ENCODE data around the gene NAV1. TPM values are rescaled to one million over a fixed set of nuclear protein-coding genes. Genes with fewer than 3 reads are reported as not detected.

NAV1 gene
- total and polyA plus RNA-seq, 2 experiments from 2014 or later = 22.7 to 37.4 TPM

GRCh38 chr1:201573030-201573429 lies 34.1 kb downstream of the NAV1 start:
- no peaks in the 10 kb centered on the region for H3K79me2 ChIP-seq (replicated peaks; ENCODE audit: insufficient read depth)
- no peaks in the 10 kb centered on the region for H3K9me2 ChIP-seq (ENCODE audit: insufficient read depth)
- no peaks in the 10 kb centered on the region for H3F3A ChIP-seq (replicated peaks; ENCODE audit: low read depth)
- H3K4me2 ChIP-seq = no peak overlapping the region
- Mint-ChIP-seq H3K27me3 (ENCODE audit: insufficient read depth, low read depth, poor library complexity) (peaks cover 2% of the 10 kb centered on the region), H3K9me3 (no peaks in the 10 kb centered on the region; the same call in 2 of the 3 replicates), H3K4me1 (peaks cover 12% of the 10 kb centered on the region; the same call in 2 of the 3 replicates), H3K27ac (no peak overlapping the region), H3K36me3 (ENCODE audit: low read depth) (no peaks in the 10 kb centered on the region), H3K4me3 (no peak overlapping the region)
- H4K20me1 ChIP-seq (replicated peaks; ENCODE audit: insufficient read depth) = no peaks in the 10 kb centered on the region
- ATAC-seq = no peak
- TF ChIP-seq ZNF114 (CRISPR knock-in tag; IDR thresholded peaks at IDR 0.05) = no peak
- no peak for TF ChIP-seq CREB1 (CRISPR knock-in tag; IDR thresholded peaks at IDR 0.05; ENCODE audit: low read depth)
- TF ChIP-seq EZH2 (IDR thresholded peaks at IDR 0.05; ENCODE audit: low read depth, unreplicated experiment) = no peak
- no peak for TF ChIP-seq POLR2AphosphoS5 (IDR thresholded peaks at IDR 0.05; ENCODE audit: low read depth)
- TF ChIP-seq CTCF (conservative IDR thresholded peaks at IDR 0.05; ENCODE audit: low read depth in 2 of 2) = no peak
- TF ChIP-seq NANOG (IDR thresholded peaks at IDR 0.05; ENCODE audit: borderline replicate concordance) = no peak
- TF ChIP-seq EZH2phosphoT487 (IDR thresholded peaks at IDR 0.05; ENCODE audit: unreplicated experiment) = no peak
- no peak for TF ChIP-seq JUNB (IDR thresholded peaks at IDR 0.05; ENCODE audit: unreplicated experiment)
- no peaks in the 10 kb centered on the region for H3K36me3 ChIP-seq (ENCODE audit: insufficient read depth)
- no peaks in the 10 kb centered on the region for H3K4me1 ChIP-seq (ENCODE audit: insufficient read depth)
- H3K4me3 ChIP-seq = no peak overlapping the region
- no peak overlapping the region for H2AFZ ChIP-seq
- no peaks in the 10 kb centered on the region for H3K27me3 ChIP-seq (ENCODE audit: insufficient read depth)
- DNase-seq (ENCODE audit: low spot score) = no peak
- H3K27ac ChIP-seq (ENCODE audit: low read depth) = no peak overlapping the region

DNA sequence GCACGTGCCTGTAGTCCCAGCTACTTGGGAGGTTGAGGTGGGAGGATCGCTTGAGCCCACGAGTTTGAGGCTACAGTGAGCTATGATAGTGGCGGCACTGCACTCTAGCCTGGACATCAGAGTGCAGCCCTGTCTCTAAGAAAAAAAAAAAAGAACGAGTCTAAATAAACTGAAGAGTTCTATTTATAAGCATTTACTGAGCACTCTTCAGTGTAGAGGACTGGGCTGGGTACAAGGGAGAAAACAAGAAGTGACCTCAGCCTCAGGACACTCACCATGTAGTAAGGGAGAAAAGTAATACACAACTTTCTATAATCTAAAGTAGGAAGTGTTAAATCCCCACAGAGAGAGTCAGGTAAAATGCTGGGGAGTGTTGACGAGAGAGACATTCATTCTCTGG lies 35.0 kb downstream of the NAV1 start:
- ATAC-seq (no peak), DNase-seq (ENCODE audit: low spot score) (no peak)
- Mint-ChIP-seq H3K36me3 (ENCODE audit: low read depth) (no peaks in the 10 kb centered on the region), H3K27me3 (ENCODE audit: insufficient read depth, low read depth, poor library complexity) (peaks cover 2% of the 10 kb centered on the region), H3K4me1 (peaks cover 18% of the 10 kb centered on the region; the same call in 2 of the 3 replicates), H3K4me3 (no peak overlapping the region), H3K27ac (no peak overlapping the region), H3K9me3 (no peaks in the 10 kb centered on the region; the same call in 2 of the 3 replicates)
- Histone ChIP-seq H3F3A (replicated peaks; ENCODE audit: low read depth) (no peaks in the 10 kb centered on the region), H3K4me3 (no peak overlapping the region), H3K4me2 (no peak overlapping the region), H3K9me2 (ENCODE audit: insufficient read depth) (no peaks in the 10 kb centered on the region), H2AFZ (no peak overlapping the region), H3K36me3 (ENCODE audit: insufficient read depth) (no peaks in the 10 kb centered on the region), H3K4me1 (ENCODE audit: insufficient read depth) (no peaks in the 10 kb centered on the region), H4K20me1 (replicated peaks; ENCODE audit: insufficient read depth) (no peaks in the 10 kb centered on the region), H3K27ac (ENCODE audit: low read depth) (no peak overlapping the region), H3K27me3 (ENCODE audit: insufficient read depth) (no peaks in the 10 kb centered on the region), H3K79me2 (replicated peaks; ENCODE audit: insufficient read depth) (no peaks in the 10 kb centered on the region)
- no peak for TF ChIP-seq NANOG (IDR thresholded peaks at IDR 0.05; ENCODE audit: borderline replicate concordance)
- no peak for TF ChIP-seq EZH2phosphoT487 (IDR thresholded peaks at IDR 0.05; ENCODE audit: unreplicated experiment)

DNA sequence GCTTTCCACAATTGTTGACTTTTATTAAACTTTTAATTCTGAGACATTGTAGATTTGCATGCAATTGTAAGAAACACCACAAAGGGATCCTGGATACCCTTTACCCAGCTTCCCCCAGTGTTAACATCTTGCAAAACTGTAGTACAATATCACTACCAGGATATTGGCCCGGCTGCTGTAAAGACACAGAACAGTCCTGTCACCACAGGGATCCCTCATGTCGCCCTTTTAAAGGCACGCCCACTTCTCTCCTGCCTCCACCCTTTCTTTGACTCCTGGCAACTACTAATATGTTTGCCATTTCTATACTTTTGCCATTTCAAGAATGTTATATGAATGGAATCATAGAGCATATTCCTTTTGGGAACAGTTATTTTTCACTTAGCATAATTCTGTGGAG lies 37.0 kb downstream of the NAV1 start:
- Histone ChIP-seq H3K79me2 (replicated peaks; ENCODE audit: insufficient read depth) (no peaks in the 10 kb centered on the region), H4K20me1 (replicated peaks; ENCODE audit: insufficient read depth) (no peaks in the 10 kb centered on the region), H3K36me3 (ENCODE audit: insufficient read depth) (no peaks in the 10 kb centered on the region), H3F3A (replicated peaks; ENCODE audit: low read depth) (no peaks in the 10 kb centered on the region), H3K4me3 (no peak overlapping the region), H3K4me1 (ENCODE audit: insufficient read depth) (no peaks in the 10 kb centered on the region), H3K9me2 (ENCODE audit: insufficient read depth) (no peaks in the 10 kb centered on the region), H3K4me2 (no peak overlapping the region), H2AFZ (no peak overlapping the region), H3K27me3 (ENCODE audit: insufficient read depth) (no peaks in the 10 kb centered on the region), H3K27ac (ENCODE audit: low read depth) (no peak overlapping the region)
- no peak for DNase-seq (ENCODE audit: low spot score)
- peaks cover 4% of the 10 kb centered on the region for H3K27me3 Mint-ChIP-seq (ENCODE audit: insufficient read depth, low read depth, poor library complexity)
- no peak overlapping the region for H3K4me3 Mint-ChIP-seq
- ATAC-seq = no peak
- peaks cover 11% of the 10 kb centered on the region; the same call in 2 of the 3 replicates for H3K4me1 Mint-ChIP-seq
- no peaks in the 10 kb centered on the region for H3K36me3 Mint-ChIP-seq (ENCODE audit: low read depth)
- no peaks in the 10 kb centered on the region; the same call in 2 of the 3 replicates for H3K9me3 Mint-ChIP-seq
- H3K27ac Mint-ChIP-seq = no peak overlapping the region
- TF ChIP-seq POLR2AphosphoS5 (IDR thresholded peaks at IDR 0.05; ENCODE audit: low read depth) = no peak
- TF ChIP-seq EZH2 (IDR thresholded peaks at IDR 0.05; ENCODE audit: low read depth, unreplicated experiment) = no peak
- no peak for TF ChIP-seq CREB1 (CRISPR knock-in tag; IDR thresholded peaks at IDR 0.05; ENCODE audit: low read depth)
- TF ChIP-seq REST (IDR thresholded peaks at IDR 0.05; ENCODE audit: unreplicated experiment) = no peak
- no peak for TF ChIP-seq CTCF (conservative IDR thresholded peaks at IDR 0.05; ENCODE audit: low read depth in 2 of 2)
- TF ChIP-seq, protein P1, sequence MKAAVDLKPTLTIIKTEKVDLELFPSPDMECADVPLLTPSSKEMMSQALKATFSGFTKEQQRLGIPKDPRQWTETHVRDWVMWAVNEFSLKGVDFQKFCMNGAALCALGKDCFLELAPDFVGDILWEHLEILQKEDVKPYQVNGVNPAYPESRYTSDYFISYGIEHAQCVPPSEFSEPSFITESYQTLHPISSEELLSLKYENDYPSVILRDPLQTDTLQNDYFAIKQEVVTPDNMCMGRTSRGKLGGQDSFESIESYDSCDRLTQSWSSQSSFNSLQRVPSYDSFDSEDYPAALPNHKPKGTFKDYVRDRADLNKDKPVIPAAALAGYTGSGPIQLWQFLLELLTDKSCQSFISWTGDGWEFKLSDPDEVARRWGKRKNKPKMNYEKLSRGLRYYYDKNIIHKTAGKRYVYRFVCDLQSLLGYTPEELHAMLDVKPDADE (IDR thresholded peaks at IDR 0.05) = no peak
- TF ChIP-seq ZNF114 (CRISPR knock-in tag; IDR thresholded peaks at IDR 0.05) = no peak
